Measurements from ENCODE around the gene SPSB1.

The SPSB1 gene

GRCh38 chr1:9320520-9321479, 28.1 kb downstream of the SPSB1 start:
- DNase-seq = no peak

GRCh38 chr1:9321480-9321849, 28.8 kb downstream of the SPSB1 start:
- no peak for DNase-seq

GRCh38 chr1:9321986-9322660, 29.4 kb downstream of the SPSB1 start:
- no peak for DNase-seq

GRCh38 chr1:9322661-9323244, 30.1 kb downstream of the SPSB1 start:
- DNase-seq = no peak

GRCh38 chr1:9324246-9325096, 31.8 kb downstream of the SPSB1 start:
- DNase-seq = no peak

- no peak for DNase-seq
Measured at GRCh38 chr1:9326596-9326995, 33.9 kb downstream of the SPSB1 start.

- no peak for DNase-seq
Measured at GRCh38 chr1:9328201-9328600, 35.5 kb downstream of the SPSB1 start.

GRCh38 chr1:9328715-9329114, 36.0 kb downstream of the SPSB1 start:
- DNase-seq = no peak

GRCh38 chr1:9331016-9331415, 38.3 kb downstream of the SPSB1 start:
- no peak for DNase-seq

- no peak for DNase-seq
Measured at GRCh38 chr1:9331558-9332346, 39.1 kb downstream of the SPSB1 start.

- DNase-seq = no peak
Measured at GRCh38 chr1:9332513-9333143, 39.9 kb downstream of the SPSB1 start.

GRCh38 chr1:9338397-9339246, 45.9 kb downstream of the SPSB1 start:
- no peak for DNase-seq

- no peak for DNase-seq
Measured at GRCh38 chr1:9340172-9340854, 47.6 kb downstream of the SPSB1 start.

- DNase-seq = no peak
Measured at GRCh38 chr1:9340864-9341263, 48.2 kb downstream of the SPSB1 start.

GRCh38 chr1:9341301-9341845, 48.7 kb downstream of the SPSB1 start:
- no peak for DNase-seq

- DNase-seq = no peak
Measured at GRCh38 chr1:9343269-9343668, 50.6 kb downstream of the SPSB1 start.

- DNase-seq = no peak
Measured at GRCh38 chr1:9344426-9345200, 51.9 kb downstream of the SPSB1 start.

GRCh38 chr1:9345471-9345870, 52.8 kb downstream of the SPSB1 start:
- no peak for DNase-seq

- no peak for DNase-seq
Measured at GRCh38 chr1:9345922-9346321, 53.2 kb downstream of the SPSB1 start.

All from T-helper 2 cell (primary cell).